GM18873 (cell line): ENCODE results near the gene VPS13C.

ENCODE experiments used
- ATAC-seq: cut with Tn5 transposase; IDR thresholded peaks from one replicate; pipeline ENCODE4 v1.9.1; 2021; ENCODE audit warnings: mild to moderate bottlenecking, moderate library complexity, moderate number of reproducible peaks; ENCODE audit not compliant: unreplicated experiment, low FRiP score

The VPS13C gene

GRCh38 chr15:61828860-61829513 is 231.3 kb downstream of the VPS13C start:
- no peak for ATAC-seq

- ATAC-seq = no peak
Observed at GRCh38 chr15:61828008-61828407, 232.2 kb downstream of the VPS13C start.

GRCh38 chr15:61827131-61827530 is 233.1 kb downstream of the VPS13C start:
- ATAC-seq = no peak

- ATAC-seq = no peak
Observed at GRCh38 chr15:61824291-61824690, 236.0 kb downstream of the VPS13C start.

- ATAC-seq = no peak
Observed at GRCh38 chr15:61822511-61822910, 237.7 kb downstream of the VPS13C start.

- ATAC-seq = no peak
Observed at GRCh38 chr15:61820951-61821350, 239.3 kb downstream of the VPS13C start.

- no peak for ATAC-seq
Observed at GRCh38 chr15:61820212-61820611, 240.0 kb downstream of the VPS13C start.

- ATAC-seq = no peak
Observed at GRCh38 chr15:61819386-61819785, 240.9 kb downstream of the VPS13C start.

- ATAC-seq = no peak
Observed at GRCh38 chr15:61818801-61819200, 241.4 kb downstream of the VPS13C start.

- ATAC-seq = no peak
Observed at GRCh38 chr15:61816856-61817255, 243.4 kb downstream of the VPS13C start.

GRCh38 chr15:61815356-61816083 is 244.7 kb downstream of the VPS13C start:
- no peak for ATAC-seq

- ATAC-seq = no peak
Observed at GRCh38 chr15:61812476-61812875, 247.8 kb downstream of the VPS13C start.

- ATAC-seq = no peak
Observed at GRCh38 chr15:61811952-61812351, 248.3 kb downstream of the VPS13C start.

- ATAC-seq = no peak
Observed at GRCh38 chr15:61809216-61809615, 251.0 kb downstream of the VPS13C start.

- ATAC-seq = no peak
Observed at GRCh38 chr15:61807281-61807929, 252.8 kb downstream of the VPS13C start.
